ENCODE results near the gene MTHFS.

MTHFS gene

DNA sequence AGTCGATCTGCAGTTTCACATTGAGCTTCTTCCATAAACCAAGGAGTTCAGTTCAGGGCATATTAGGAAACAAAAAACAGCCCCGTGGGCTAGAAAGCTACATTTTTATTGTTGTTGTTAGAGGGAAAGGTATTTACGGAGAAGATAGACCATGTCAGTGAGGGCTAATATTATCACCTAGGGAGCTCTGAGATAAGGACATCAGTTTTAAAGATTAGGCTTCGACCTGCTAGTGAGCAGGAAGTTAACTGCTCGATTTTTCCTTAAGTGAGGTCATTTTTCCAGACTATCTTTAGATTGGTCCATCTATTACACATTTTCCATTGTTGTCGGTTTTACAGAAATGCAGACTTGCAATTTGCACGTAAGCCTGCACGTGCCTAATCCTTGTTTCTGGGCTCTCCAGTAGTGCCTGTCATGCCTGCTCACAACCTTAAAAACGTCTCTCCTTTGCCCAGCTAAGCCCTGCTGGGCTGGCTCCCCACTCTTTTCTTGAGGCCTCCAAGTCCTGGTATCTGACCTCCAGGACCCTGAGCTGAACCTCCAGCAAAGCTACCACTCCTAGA lies 72.6 kb downstream of the MTHFS start:
- no peak for DNase-seq (ENCODE audit: low read depth in 1 of 2, low spot score in 1 of 2)

DNA sequence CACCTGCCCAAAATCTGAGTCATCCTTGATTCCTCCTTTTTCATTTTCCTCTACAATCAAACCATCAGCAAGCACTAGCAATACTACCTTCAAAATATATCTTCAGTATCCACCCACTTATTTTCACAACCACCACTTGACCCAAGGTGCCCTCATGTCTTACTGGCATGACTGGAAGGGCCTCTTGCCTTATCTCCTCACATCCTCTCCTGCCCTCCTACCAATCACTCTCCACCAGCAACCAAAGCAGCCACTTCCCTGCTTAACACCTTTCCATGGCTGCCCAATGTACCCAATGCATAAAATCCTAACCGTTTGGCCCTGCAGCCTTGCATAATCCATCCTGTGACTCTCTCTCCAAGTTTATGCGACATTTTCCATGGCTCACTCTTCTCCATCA lies 76.0 kb downstream of the MTHFS start:
- DNase-seq (ENCODE audit: low read depth in 1 of 2, low spot score in 1 of 2): no peak

DNA sequence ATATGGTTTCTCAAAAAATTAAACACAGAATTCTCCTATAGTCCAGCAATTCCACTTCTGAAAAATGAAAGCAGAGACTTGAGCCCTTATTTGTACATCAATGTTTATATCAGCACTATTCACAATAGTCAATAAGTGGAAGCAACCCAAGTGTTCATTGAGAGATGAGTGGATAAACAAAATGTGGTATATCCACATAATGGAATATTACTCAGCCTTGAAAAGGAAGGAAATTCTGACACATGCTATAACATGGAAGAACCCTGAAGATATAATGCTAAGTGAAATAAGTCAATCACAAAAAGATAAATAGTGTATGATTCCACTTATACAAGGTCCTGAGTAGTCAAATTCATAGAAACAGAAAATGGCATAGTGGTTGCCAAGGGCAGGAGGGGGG lies 76.6 kb downstream of the MTHFS start:
- DNase-seq (ENCODE audit: low read depth in 1 of 2, low spot score in 1 of 2): no peak

GRCh38 chr15:79816571-79816970 lies 80.2 kb downstream of the MTHFS start:
- DNase-seq (ENCODE audit: low read depth in 1 of 2, low spot score in 1 of 2): no peak

DNA sequence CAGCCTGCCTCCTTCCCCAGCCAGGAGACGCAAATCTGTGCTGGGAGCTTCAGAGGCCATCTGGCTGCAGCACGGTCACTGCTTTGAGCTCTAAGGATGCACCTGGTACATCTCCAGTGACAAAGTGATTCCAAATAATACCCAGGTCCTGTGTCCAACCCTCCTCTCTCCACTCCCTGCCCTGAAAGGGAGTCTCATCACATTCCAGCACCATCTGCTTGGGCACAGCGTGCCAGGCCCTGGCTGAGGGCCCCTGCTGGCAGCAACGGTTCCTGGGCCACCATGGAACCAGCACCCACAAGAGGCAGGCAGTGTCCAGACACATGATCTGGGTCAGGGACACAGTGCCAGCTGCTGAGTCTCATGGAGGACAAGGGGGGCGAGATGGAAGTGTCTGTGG lies 81.3 kb downstream of the MTHFS start:
- no peak for DNase-seq (ENCODE audit: low read depth in 1 of 2, low spot score in 1 of 2)

- DNase-seq (ENCODE audit: low read depth in 1 of 2, low spot score in 1 of 2): no peak
These were observed 84.3 kb downstream of the MTHFS start for GRCh38 chr15:79812541-79812940.

DNA sequence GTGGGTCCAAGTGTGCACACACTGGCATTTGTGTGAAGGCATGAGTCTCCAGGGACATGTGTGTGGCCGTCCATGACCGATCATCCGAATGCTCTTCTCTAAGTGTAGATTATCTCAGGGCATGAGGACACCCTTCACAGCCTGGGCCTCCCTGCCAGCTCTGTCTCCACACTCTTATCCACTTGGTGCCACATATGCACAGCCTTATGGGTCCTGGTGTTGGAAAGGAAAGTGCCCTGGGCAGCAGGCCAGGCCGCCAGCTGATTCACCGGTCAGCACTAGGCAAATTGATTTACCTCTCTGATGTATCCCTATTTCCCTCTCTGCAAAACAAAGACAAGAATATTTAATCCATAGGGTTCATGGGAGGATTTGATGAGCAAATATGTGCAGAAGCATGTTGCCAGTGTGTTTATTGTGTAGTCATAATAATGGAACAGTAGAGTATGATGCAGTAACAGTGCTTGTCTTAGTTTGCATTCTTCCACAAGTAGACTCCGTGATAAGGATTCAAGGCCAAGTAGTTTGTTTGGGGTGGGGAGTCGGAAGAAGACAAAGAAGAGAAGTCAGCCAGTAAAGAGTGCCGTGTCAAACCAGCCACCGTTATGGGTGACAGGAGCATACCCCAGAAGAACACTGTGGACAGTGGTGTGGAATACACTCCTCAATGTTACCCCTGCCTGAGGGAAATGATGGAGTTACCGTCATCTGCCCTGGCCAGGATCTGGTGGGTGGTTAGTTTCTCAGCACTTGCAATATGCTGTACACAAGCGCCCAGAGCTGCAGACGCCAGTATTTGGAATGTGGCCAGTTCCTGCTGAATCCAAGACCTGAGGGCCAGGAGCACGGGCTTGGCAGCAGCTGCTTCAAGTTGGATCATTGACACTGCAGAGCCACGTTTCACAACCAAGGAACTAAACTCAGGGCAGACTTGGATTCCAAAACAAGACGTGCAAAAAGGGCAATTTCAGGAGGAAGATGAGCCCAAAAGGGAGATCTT lies 85.1 kb downstream of the MTHFS start:
- no peak for DNase-seq (ENCODE audit: low read depth in 1 of 2, low spot score in 1 of 2)

- DNase-seq (ENCODE audit: low read depth in 1 of 2, low spot score in 1 of 2): no peak
These were observed 92.0 kb downstream of the MTHFS start for GRCh38 chr15:79804838-79805237.

DNA sequence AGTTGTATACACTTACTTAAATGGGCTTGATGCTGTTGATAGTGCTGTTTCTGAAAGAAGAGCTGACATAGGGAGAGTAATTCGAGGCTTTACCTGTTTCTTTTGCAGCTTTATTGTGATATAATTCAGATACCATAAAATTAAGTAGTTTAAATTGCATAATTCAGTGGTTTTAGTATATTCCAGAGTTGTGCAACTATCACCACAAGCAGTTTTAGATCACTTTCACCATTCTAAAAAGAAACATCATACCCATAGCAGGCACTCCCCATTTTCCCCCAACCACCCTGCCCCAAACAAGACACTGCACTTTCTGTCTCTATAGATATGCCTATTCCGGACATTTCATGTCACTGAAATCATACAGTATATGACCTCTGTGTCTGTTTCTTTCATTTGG lies 98.5 kb downstream of the MTHFS start:
- DNase-seq (ENCODE audit: low read depth in 1 of 2, low spot score in 1 of 2): no peak

Measured in stimulated activated CD4-positive, alpha-beta T cell treated with anti-CD3 and anti-CD28 coated beads, Interleukin-15, amount 100 ng/mL, for 1 hour (primary cell).